IMR-90 (cell line): ENCODE data around the gene JADE2. TPM values are rescaled to one million over a fixed set of nuclear protein-coding genes. Genes with fewer than 3 reads are reported as not detected.

Experiments
- ATAC-seq: fragments of 200-7000 bp; cut with Tn5 transposase; 2 replicates; pipeline ENCODE4 v1.9.1; 2020; ENCODE audit warnings: low read depth, mild to moderate bottlenecking, moderate library complexity
- BruUV-seq: library from RNA; stranded (reverse); fragments of 400-500 nt; replicated peaks from 2 replicates; lab custom pipeline; 2021; lab: Mats Ljungman, UMichigan
- CTCF ChIA-PET: fragments of 300-600 bp; formaldehyde crosslinking; extraction: SDS; loops from one replicate; lab custom pipeline; 2021; ENCODE audit warnings: antibody characterized with exemption; lab: Yijun Ruan, JAX
- POLR2A ChIA-PET: fragments of 300-600 bp; sonication (Branson Sonifier 250); formaldehyde crosslinking; loops from one replicate; lab custom pipeline; 2022; ENCODE audit warnings: antibody characterized with exemption; ENCODE audit not compliant: unreplicated experiment; lab: Charles Lee
- DNase-seq: peaks from one replicate; pipeline ENCODE4 v3.0.0; 2013
- H2AFZ ChIP-seq: replicated peaks from 2 replicates; pipeline ENCODE3; 2013; ENCODE audit warnings: low read length, mild to moderate bottlenecking; ENCODE audit not compliant: poor library complexity
- H2AK5ac ChIP-seq: 2 replicates; pipeline ENCODE4 v1.6.1; 2013; ENCODE audit warnings: low read depth, low read length, inconsistent platforms
- H2AK9ac ChIP-seq: replicated peaks from 2 replicates; pipeline ENCODE3; 2013; ENCODE audit warnings: mild to moderate bottlenecking, low read depth, low read length, moderate library complexity; ENCODE audit not compliant: poor library complexity
- H2BK120ac ChIP-seq: 2 replicates; pipeline ENCODE4 v1.6.1; 2013; ENCODE audit warnings: low read depth, low read length, inconsistent platforms
- H2BK15ac ChIP-seq: 3 replicates; pipeline ENCODE4 v1.6.1; 2013; ENCODE audit warnings: low read depth, low read length, inconsistent platforms
- H2BK20ac ChIP-seq: 2 replicates; pipeline ENCODE4 v1.6.1; 2013; ENCODE audit warnings: low read depth, mild to moderate bottlenecking, inconsistent platforms, low read length, moderate library complexity
- H2BK5ac ChIP-seq: 2 replicates; pipeline ENCODE4 v1.6.1; 2013; ENCODE audit warnings: mild to moderate bottlenecking, low read depth, low read length, inconsistent platforms; ENCODE audit not compliant: poor library complexity, severe bottlenecking
- H3K14ac ChIP-seq: replicated peaks from 2 replicates; pipeline ENCODE4 v1.6.1; 2013; ENCODE audit warnings: low read depth, low read length, inconsistent platforms
- H3K18ac ChIP-seq: 2 replicates; pipeline ENCODE4 v1.6.1; 2013; ENCODE audit warnings: low read depth, low read length, control low read depth
- H3K23ac ChIP-seq: 2 replicates; pipeline ENCODE4 v1.6.1; 2013; ENCODE audit warnings: low read depth, low read length, inconsistent platforms
- H3K27ac ChIP-seq: 2 replicates; pipeline ENCODE4 v1.5.1; 2013; ENCODE audit warnings: mild to moderate bottlenecking, control low read depth, low read length; ENCODE audit not compliant: insufficient read depth
- H3K27me3 ChIP-seq: 2 replicates; pipeline ENCODE4 v1.6.1; 2013; ENCODE audit warnings: low read length; ENCODE audit not compliant: control insufficient read depth, insufficient read depth
- H3K36me3 ChIP-seq: 2 replicates; pipeline ENCODE4 v1.6.1; 2013; ENCODE audit warnings: low read length, mixed read lengths; ENCODE audit not compliant: control insufficient read depth, insufficient read depth
- H3K4ac ChIP-seq: 2 replicates; pipeline ENCODE4 v1.6.1; 2013; ENCODE audit warnings: low read depth, low read length, inconsistent platforms
- H3K4me1 ChIP-seq: 2 replicates; pipeline ENCODE4 v1.6.1; 2013; ENCODE audit warnings: low read length, mixed read lengths; ENCODE audit not compliant: control insufficient read depth, insufficient read depth
- H3K4me2 ChIP-seq: 2 replicates; pipeline ENCODE4 v1.6.1; 2013; ENCODE audit warnings: low read depth, mild to moderate bottlenecking, control low read depth, low read length, moderate library complexity
- H3K4me3 ChIP-seq: 2 replicates; pipeline ENCODE4 v1.5.1; 2013; ENCODE audit warnings: low read depth, mild to moderate bottlenecking, control low read depth, low read length, moderate library complexity; ENCODE audit not compliant: insufficient read depth
- H3K56ac ChIP-seq: 2 replicates; pipeline ENCODE4 v1.6.1; 2013; ENCODE audit warnings: low read length, inconsistent platforms; ENCODE audit not compliant: insufficient read depth; ENCODE audit errors: extremely low read depth
- H3K79me1 ChIP-seq, 2 experiments: 2 replicates each; pipeline ENCODE4 v1.6.1; 2013; ENCODE audit warnings: low read length in 2 of 2, inconsistent platforms in 1 of 2, low read depth in 1 of 2
- H3K9ac ChIP-seq: 2 replicates; pipeline ENCODE4 v1.6.1; 2013; ENCODE audit warnings: low read depth, low read length, control low read depth
- H3K9me1 ChIP-seq: 2 replicates; pipeline ENCODE4 v1.6.1; 2013; ENCODE audit warnings: low read length, inconsistent platforms; ENCODE audit not compliant: insufficient read depth
- H3K9me3 ChIP-seq: 2 replicates; pipeline ENCODE4 v1.6.1; 2013; ENCODE audit warnings: low read length; ENCODE audit not compliant: control insufficient read depth, insufficient read depth
- H4K20me1 ChIP-seq: 2 replicates; pipeline ENCODE4 v1.6.1; 2013; ENCODE audit warnings: low read length, inconsistent platforms; ENCODE audit not compliant: insufficient read depth
- H4K5ac ChIP-seq: 2 replicates; pipeline ENCODE4 v1.6.1; 2013; ENCODE audit warnings: mild to moderate bottlenecking, low read depth, low read length, control low read depth
- H4K8ac ChIP-seq, 2 experiments: 2 replicates each; pipeline ENCODE4 v1.6.1; 2013; ENCODE audit warnings: low read depth in 2 of 2, low read length in 2 of 2, control low read depth in 1 of 2, inconsistent platforms in 1 of 2
- H4K91ac ChIP-seq: 2 replicates; pipeline ENCODE4 v1.6.1; 2013; ENCODE audit warnings: low read depth, low read length, inconsistent platforms; ENCODE audit not compliant: insufficient read depth
- CEBPB ChIP-seq: IDR thresholded peaks from 2 replicates; pipeline ENCODE4 v1.6.1; 2012; ENCODE audit warnings: low read depth, low read length, improper control_type of control experiment
- CHD1 ChIP-seq: IDR thresholded peaks from 2 replicates; pipeline ENCODE4 v1.6.1; 2012; ENCODE audit warnings: low read depth, low read length, improper control_type of control experiment
- FOS ChIP-seq: fragments of 150-350 bp; IDR thresholded peaks from 2 replicates; pipeline ENCODE4 v1.6.1; 2016; ENCODE audit warnings: low read depth, low read length
- MAFK ChIP-seq: IDR thresholded peaks from 2 replicates; pipeline ENCODE4 v1.6.1; 2012; ENCODE audit warnings: low read depth, low read length, improper control_type of control experiment
- MAZ ChIP-seq: IDR thresholded peaks from 2 replicates; pipeline ENCODE4 v1.6.1; 2012; ENCODE audit warnings: low read depth, mild to moderate bottlenecking, low read length, improper control_type of control experiment, moderate library complexity, borderline replicate concordance
- MXI1 ChIP-seq: IDR thresholded peaks from 2 replicates; pipeline ENCODE4 v1.6.1; 2012; ENCODE audit warnings: low read depth, mild to moderate bottlenecking, low read length, moderate library complexity, borderline replicate concordance
- POLR2A ChIP-seq: IDR thresholded peaks from 2 replicates; pipeline ENCODE4 v1.6.1; 2012; ENCODE audit warnings: mild to moderate bottlenecking, low read depth, low read length
- RAD21 ChIP-seq: IDR thresholded peaks from 2 replicates; pipeline ENCODE4 v1.6.1; 2012; ENCODE audit warnings: low read length, improper control_type of control experiment
- RCOR1 ChIP-seq: IDR thresholded peaks from 2 replicates; pipeline ENCODE4 v1.6.1; 2012; ENCODE audit warnings: mild to moderate bottlenecking, low read length, improper control_type of control experiment; ENCODE audit not compliant: insufficient replicate concordance
- RFX5 ChIP-seq: IDR thresholded peaks from 2 replicates; pipeline ENCODE4 v1.8.0; 2012; ENCODE audit warnings: low read depth, mild to moderate bottlenecking, low read length, moderate library complexity
- SMC3 ChIP-seq: fragments of 150-350 bp; IDR thresholded peaks from 2 replicates; pipeline ENCODE4 v1.6.1; 2016; ENCODE audit warnings: low read depth, mild to moderate bottlenecking, antibody characterized with exemption, low read length, moderate library complexity
- WGBS, 2 experiments: methylation state at CpG; one replicate each; pipeline versions ENCODE4 v1.1.5 to v1.1.7; 2013; ENCODE audit warnings: missing lambda C conversion rate in 2 of 2; ENCODE audit not compliant: insufficient read length in 1 of 2; ENCODE audit errors: extremely low coverage in 2 of 2; 5-methylcytosine and 5-hydroxymethylcytosine counted together
- dilution Hi-C: fragments of 300-500 bp; cut with HindIII; formaldehyde crosslinking; loops from one replicate; pipeline ENCODE4 v1.14.3; 2018; ENCODE audit warnings: low sequenced_read_pairs; ENCODE audit not compliant: unreplicated experiment
- in situ Hi-C: fragments of 300-500 bp; cut with MboI; formaldehyde crosslinking; loops from 3 replicates; pipeline ENCODE4 v1.14.3; 2019; ENCODE audit warnings: low sequenced_read_pairs, inconsistent platforms, mixed read lengths
- intact Hi-C: fragments of 100-400 bp; cut with micrococcal nuclease; formaldehyde crosslinking; loops from 2 replicates; pipeline ENCODE4 v1.10.0; 2022
- polyA plus RNA-seq, 3 experiments: library from polyadenylated mRNA; depleted of rRNA; stranded (reverse); fragments of >200 nt; gene quantifications; 2 replicates each; pipeline ENCODE4 v1.2.3, GENCODE V29; 2012; ENCODE audit warnings: low replicate concordance in 1 of 3
- total RNA-seq: library from RNA; depleted of rRNA; stranded (reverse); fragments of >200 nt; gene quantifications from 2 replicates; pipeline ENCODE4 v1.2.3, GENCODE V29; 2012
- TF ChIP-seq, protein P1 (sequence below): conservative IDR thresholded peaks from 2 replicates; pipeline ENCODE4 v1.5.1; 2012; ENCODE audit warnings: mild to moderate bottlenecking, low read depth, low read length, improper control_type of control experiment
- TF ChIP-seq, protein P2 (sequence below): fragments of 150-350 bp; IDR thresholded peaks from 2 replicates; pipeline ENCODE4 v1.6.1; 2017; ENCODE audit warnings: mild to moderate bottlenecking, antibody characterized with exemption, low read length, low read depth
- TF ChIP-seq, protein P3 (sequence below): fragments of 150-350 bp; IDR thresholded peaks from 2 replicates; pipeline ENCODE4 v1.6.1; 2016; ENCODE audit warnings: low read depth, mild to moderate bottlenecking, low read length, moderate library complexity, borderline replicate concordance

Gene JADE2
- total and polyA plus RNA-seq, 2 of the 4 experiments (the other 2 are of a cell fraction): 13.3 to 14.9 TPM

DNA sequence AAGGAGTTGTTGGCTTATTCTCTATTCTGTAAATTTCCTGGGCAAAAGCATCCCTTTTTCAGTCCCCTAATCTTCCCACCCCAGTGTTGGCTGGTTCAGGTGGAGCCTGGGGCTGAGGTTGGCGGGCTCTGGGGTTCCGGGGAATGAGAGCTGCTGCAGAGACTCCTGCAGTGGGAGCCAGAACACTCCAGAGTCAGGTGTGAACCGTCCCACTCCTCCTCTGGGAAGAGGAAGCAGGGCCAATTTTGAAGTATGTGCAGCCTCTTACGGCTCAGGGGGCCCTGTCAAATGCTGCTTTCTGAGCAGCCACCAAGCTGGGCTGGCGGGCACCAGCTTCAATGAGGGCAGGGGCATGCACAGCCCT, 42.8 kb downstream of the JADE2 start:
- TF ChIP-seq, protein P1, sequence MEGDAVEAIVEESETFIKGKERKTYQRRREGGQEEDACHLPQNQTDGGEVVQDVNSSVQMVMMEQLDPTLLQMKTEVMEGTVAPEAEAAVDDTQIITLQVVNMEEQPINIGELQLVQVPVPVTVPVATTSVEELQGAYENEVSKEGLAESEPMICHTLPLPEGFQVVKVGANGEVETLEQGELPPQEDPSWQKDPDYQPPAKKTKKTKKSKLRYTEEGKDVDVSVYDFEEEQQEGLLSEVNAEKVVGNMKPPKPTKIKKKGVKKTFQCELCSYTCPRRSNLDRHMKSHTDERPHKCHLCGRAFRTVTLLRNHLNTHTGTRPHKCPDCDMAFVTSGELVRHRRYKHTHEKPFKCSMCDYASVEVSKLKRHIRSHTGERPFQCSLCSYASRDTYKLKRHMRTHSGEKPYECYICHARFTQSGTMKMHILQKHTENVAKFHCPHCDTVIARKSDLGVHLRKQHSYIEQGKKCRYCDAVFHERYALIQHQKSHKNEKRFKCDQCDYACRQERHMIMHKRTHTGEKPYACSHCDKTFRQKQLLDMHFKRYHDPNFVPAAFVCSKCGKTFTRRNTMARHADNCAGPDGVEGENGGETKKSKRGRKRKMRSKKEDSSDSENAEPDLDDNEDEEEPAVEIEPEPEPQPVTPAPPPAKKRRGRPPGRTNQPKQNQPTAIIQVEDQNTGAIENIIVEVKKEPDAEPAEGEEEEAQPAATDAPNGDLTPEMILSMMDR: no peak
- TF ChIP-seq CHD1 (no peak), FOS (no peak), MXI1 (no peak), MAFK (no peak), RFX5 (no peak), POLR2A (no peak), RCOR1 (no peak), CEBPB (no peak), MAZ (no peak), SMC3 (no peak), RAD21 (no peak)
- TF ChIP-seq, protein P2, sequence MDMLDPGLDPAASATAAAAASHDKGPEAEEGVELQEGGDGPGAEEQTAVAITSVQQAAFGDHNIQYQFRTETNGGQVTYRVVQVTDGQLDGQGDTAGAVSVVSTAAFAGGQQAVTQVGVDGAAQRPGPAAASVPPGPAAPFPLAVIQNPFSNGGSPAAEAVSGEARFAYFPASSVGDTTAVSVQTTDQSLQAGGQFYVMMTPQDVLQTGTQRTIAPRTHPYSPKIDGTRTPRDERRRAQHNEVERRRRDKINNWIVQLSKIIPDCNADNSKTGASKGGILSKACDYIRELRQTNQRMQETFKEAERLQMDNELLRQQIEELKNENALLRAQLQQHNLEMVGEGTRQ: no peak
- TF ChIP-seq, protein P3, sequence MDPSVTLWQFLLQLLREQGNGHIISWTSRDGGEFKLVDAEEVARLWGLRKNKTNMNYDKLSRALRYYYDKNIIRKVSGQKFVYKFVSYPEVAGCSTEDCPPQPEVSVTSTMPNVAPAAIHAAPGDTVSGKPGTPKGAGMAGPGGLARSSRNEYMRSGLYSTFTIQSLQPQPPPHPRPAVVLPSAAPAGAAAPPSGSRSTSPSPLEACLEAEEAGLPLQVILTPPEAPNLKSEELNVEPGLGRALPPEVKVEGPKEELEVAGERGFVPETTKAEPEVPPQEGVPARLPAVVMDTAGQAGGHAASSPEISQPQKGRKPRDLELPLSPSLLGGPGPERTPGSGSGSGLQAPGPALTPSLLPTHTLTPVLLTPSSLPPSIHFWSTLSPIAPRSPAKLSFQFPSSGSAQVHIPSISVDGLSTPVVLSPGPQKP: no peak
- ChIA-PET CTCF (no interaction called here), POLR2A (no interaction called here)
- BruUV-seq: no TSS peak
- Histone ChIP-seq H2BK120ac (peak overlapping the region; percentile 57; the same call in 1 of the 2 replicates), H3K9me3 (no peaks in the 10 kb centered on the region), H3K9ac (no peak overlapping the region), H3K36me3 (peaks cover 73% of the 10 kb centered on the region), H3K56ac (no peak overlapping the region), H2BK15ac (no peak overlapping the region), H2AK5ac (peak overlapping the region; percentile 35; the same call in 1 of the 2 replicates), H2AFZ (peak overlapping the region; percentile 17), H4K20me1 (peaks cover 6% of the 10 kb centered on the region), H3K27ac (no peak overlapping the region; the same call in 1 of the 2 replicates), H4K91ac (peak overlapping the region; percentile 17), H3K4me1 (peaks cover 16% of the 10 kb centered on the region), H3K14ac (0 out of 2 replicates have a peak overlapping the region, but pooled peaks have one; percentile 12), H3K79me1 (peaks cover 3 to 48% of the 10 kb centered on the region in 2 experiments; a peak in 2 of 4 replicates), H2AK9ac (peak overlapping the region; percentile 89), H3K4ac (peak overlapping the region; percentile 37), H2BK5ac (peak overlapping the region; percentile 22), H3K27me3 (no peaks in the 10 kb centered on the region), H4K5ac (0 out of 2 replicates have a peak overlapping the region, but pooled peaks have one; percentile 6), H3K4me3 (no peak overlapping the region), H2BK20ac (peak overlapping the region; percentile 41; the same call in 1 of the 2 replicates), H3K4me2 (no peak overlapping the region), H3K18ac (no peak overlapping the region), H4K8ac (peak overlapping the region in 1 of 2 experiments; percentile 18; a peak in 2 of 4 replicates), H3K9me1 (peaks cover 21% of the 10 kb centered on the region), H3K23ac (no peak overlapping the region)
- dilution Hi-C loops: no loop called here
- in situ Hi-C loops: no loop called here
- peak; percentile 5; the same call in 1 of the 2 replicates for ATAC-seq
- intact Hi-C loops: no loop called here
- DNase-seq: no peak
- WGBS, 2 experiments: 60% methylated on average over 1 of the region's 5 CpGs; no CpG with 5 or more reads in 1 of the 2 experiments
